H1 (cell line): ENCODE measurements around the gene SEC24C. TPM values are rescaled to one million over a fixed set of nuclear protein-coding genes. Genes with fewer than 3 reads are reported as not detected.

Source experiments
- CTCF ChIA-PET: fragments of 300-600 bp; sonication (Branson Sonifier 250); formaldehyde crosslinking; loops from one replicate; lab custom pipeline; 2021; ENCODE audit not compliant: partially characterized antibody; lab: Charles Lee
- POLR2A ChIA-PET: fragments of 300-600 bp; sonication (Branson Sonifier 250); formaldehyde crosslinking; loops from one replicate; lab custom pipeline; 2021; ENCODE audit warnings: inconsistent platforms; ENCODE audit not compliant: partially characterized antibody; lab: Charles Lee
- DNase-seq, 2 experiments: peaks; one replicate each; pipeline versions ENCODE4 v3.0.0 to v3.0.0-alpha.2; 2010 to 2022; ENCODE audit warnings: low spot score in 2 of 2, low read depth in 1 of 2, mixed read lengths in 1 of 2
- FAIRE-seq: peaks from 2 replicates; lab custom pipeline; 2011; peaks lifted over from hg19 to GRCh38; lab: Jason Lieb, UNC
- H2AFZ ChIP-seq: 2 replicates; pipeline ENCODE4 v1.8.1; 2012; ENCODE audit warnings: low read length, inconsistent platforms
- H2AK5ac ChIP-seq: 2 replicates; pipeline ENCODE4 v1.6.1; 2013; ENCODE audit warnings: low read depth, low read length
- H2BK120ac ChIP-seq: replicated peaks from 2 replicates; pipeline ENCODE3; 2013; ENCODE audit warnings: low read depth, low read length, inconsistent platforms
- H2BK12ac ChIP-seq: 2 replicates; pipeline ENCODE4 v1.6.1; 2013; ENCODE audit warnings: low read depth, low read length
- H2BK15ac ChIP-seq: 2 replicates; pipeline ENCODE4 v1.6.1; 2013; ENCODE audit warnings: low read length
- H2BK20ac ChIP-seq: 2 replicates; pipeline ENCODE4 v1.6.1; 2013; ENCODE audit warnings: low read length
- H2BK5ac ChIP-seq: 2 replicates; pipeline ENCODE4 v1.6.1; 2013; ENCODE audit warnings: low read depth, low read length
- H3K14ac ChIP-seq: 2 replicates; pipeline ENCODE4 v1.6.1; 2013; ENCODE audit warnings: inconsistent platforms; ENCODE audit not compliant: insufficient read length
- H3K18ac ChIP-seq: 2 replicates; pipeline ENCODE4 v1.6.1; 2013; ENCODE audit warnings: low read length; ENCODE audit errors: extremely low read depth
- H3K23ac ChIP-seq: 2 replicates; pipeline ENCODE4 v1.6.1; 2013; ENCODE audit warnings: inconsistent platforms; ENCODE audit not compliant: insufficient read length
- H3K23me2 ChIP-seq: 2 replicates; pipeline ENCODE4 v1.6.1; 2013; ENCODE audit warnings: low read depth, low read length
- H3K27ac ChIP-seq: 2 replicates; pipeline ENCODE4 v1.6.1; 2011; ENCODE audit warnings: low read depth, low read length, inconsistent platforms
- H3K27me3 ChIP-seq, 4 experiments: replicated peaks in 1 of 4; 1 replicate in 1 of 4; 2 replicates in 3 of 4; pipeline versions ENCODE4 v1.6.1 to v1.8.1; 2011 to 2013; ENCODE audit warnings: low read length in 3 of 4, mild to moderate bottlenecking in 3 of 4, inconsistent platforms in 2 of 4, mixed read lengths in 2 of 4, moderate library complexity in 1 of 4; ENCODE audit not compliant: control insufficient read depth in 3 of 4, insufficient read depth in 3 of 4; ENCODE audit errors: extremely low read depth in 1 of 4
- H3K36me3 ChIP-seq, 4 experiments: 2 replicates each; pipeline versions ENCODE4 v1.6.1 to v1.8.1; 2011 to 2013; ENCODE audit warnings: mild to moderate bottlenecking in 4 of 4, low read length in 3 of 4, moderate library complexity in 2 of 4, control low read depth in 1 of 4, inconsistent platforms in 1 of 4; ENCODE audit not compliant: insufficient read depth in 4 of 4, control insufficient read depth in 2 of 4
- H3K4ac ChIP-seq: replicated peaks from 2 replicates; pipeline ENCODE3; 2013; ENCODE audit warnings: low read length, low read depth, mixed read lengths, inconsistent platforms; ENCODE audit not compliant: insufficient read length
- H3K4me1 ChIP-seq, 4 experiments: replicated peaks in 1 of 4; 1 replicate in 1 of 4; 2 replicates in 3 of 4; pipeline versions ENCODE4 v1.6.1 to v1.8.1; 2011 to 2013; ENCODE audit warnings: low read length in 3 of 4, inconsistent platforms in 2 of 4, mixed read lengths in 1 of 4; ENCODE audit not compliant: insufficient read depth in 4 of 4, control insufficient read depth in 3 of 4
- H3K4me2 ChIP-seq, 2 experiments: 2 replicates each; pipeline versions ENCODE4 v1.6.1 to v1.8.1; 2011 to 2013; ENCODE audit warnings: low read depth in 2 of 2, low read length in 2 of 2, control low read depth in 1 of 2, inconsistent platforms in 1 of 2, mild to moderate bottlenecking in 1 of 2; ENCODE audit not compliant: insufficient read depth in 1 of 2
- H3K4me3 ChIP-seq, 4 experiments: fragments of 200-600, 300-600 bp in 1 of 4; sonication (generic), shearing (Covaris generic), sonication (Bioruptor Twin) in 1 of 4; 2 replicates each; pipeline versions ENCODE4 v1.5.1 to v1.8.1; 2011 to 2016; ENCODE audit warnings: low read length in 4 of 4, low read depth in 3 of 4, control low read depth in 2 of 4, inconsistent platforms in 2 of 4, mild to moderate bottlenecking in 2 of 4, mixed read lengths in 1 of 4, moderate library complexity in 1 of 4; ENCODE audit not compliant: insufficient read depth in 2 of 4; ENCODE audit errors: extremely low read depth in 1 of 4
- H3K56ac ChIP-seq: replicated peaks from 2 replicates; pipeline ENCODE3; 2013; ENCODE audit warnings: low read depth, mild to moderate bottlenecking, mixed read lengths, low read length, inconsistent platforms; ENCODE audit not compliant: insufficient read length
- H3K79me1 ChIP-seq: 2 replicates; pipeline ENCODE4 v1.6.1; 2013; ENCODE audit warnings: low read depth, low read length, control low read depth
- H3K79me2 ChIP-seq, 2 experiments: 2 replicates each; pipeline versions ENCODE4 v1.6.1 to v1.8.1; 2012 to 2013; ENCODE audit warnings: low read length in 2 of 2, mild to moderate bottlenecking in 2 of 2, inconsistent platforms in 1 of 2; ENCODE audit not compliant: insufficient read depth in 2 of 2, control insufficient read depth in 1 of 2
- H3K9ac ChIP-seq, 4 experiments: replicated peaks in 1 of 4; 1 replicate in 1 of 4; 2 replicates in 3 of 4; pipeline versions ENCODE4 v1.6.1 to v1.8.1; 2011 to 2013; ENCODE audit warnings: low read depth in 3 of 4, low read length in 3 of 4, control low read depth in 2 of 4, mild to moderate bottlenecking in 2 of 4, moderate library complexity in 2 of 4, inconsistent platforms in 1 of 4; ENCODE audit errors: extremely low read depth in 1 of 4
- H3K9me3 ChIP-seq, 2 experiments: 2 replicates each; pipeline versions ENCODE4 v1.6.1 to v1.8.1; 2012 to 2013; ENCODE audit warnings: mild to moderate bottlenecking in 2 of 2, moderate library complexity in 2 of 2, control low read depth in 1 of 2, inconsistent platforms in 1 of 2, low read depth in 1 of 2, low read length in 1 of 2, mixed read lengths in 1 of 2; ENCODE audit not compliant: insufficient read depth in 2 of 2
- H4K20me1 ChIP-seq, 2 experiments: replicated peaks in 1 of 2; 2 replicates each; pipeline versions ENCODE3 to v1.8.1; 2011 to 2013; ENCODE audit warnings: inconsistent platforms in 2 of 2, low read length in 2 of 2, mild to moderate bottlenecking in 1 of 2; ENCODE audit not compliant: insufficient read depth in 2 of 2, control insufficient read depth in 1 of 2
- H4K5ac ChIP-seq: 2 replicates; pipeline ENCODE4 v1.6.1; 2013; ENCODE audit warnings: low read length, low read depth, mixed read lengths, inconsistent platforms; ENCODE audit not compliant: insufficient read length
- H4K8ac ChIP-seq: 2 replicates; pipeline ENCODE4 v1.8.0; 2013; ENCODE audit warnings: mild to moderate bottlenecking, moderate library complexity, low read length, inconsistent platforms; ENCODE audit not compliant: insufficient read depth; ENCODE audit errors: extremely low read depth
- H4K91ac ChIP-seq: replicated peaks from 2 replicates; pipeline ENCODE3; 2013; ENCODE audit warnings: low read length, mixed read lengths, inconsistent platforms; ENCODE audit not compliant: insufficient read length
- ATF3 ChIP-seq: IDR thresholded peaks from 2 replicates; pipeline ENCODE4 v1.6.1; 2011; ENCODE audit warnings: low read depth, mild to moderate bottlenecking, low read length; ENCODE audit not compliant: insufficient read depth
- KDM4A ChIP-seq: IDR thresholded peaks from one replicate; pipeline ENCODE4 v1.7.1; 2012; ENCODE audit warnings: low read depth, mild to moderate bottlenecking, moderate library complexity, low read length, inconsistent platforms; ENCODE audit not compliant: severe bottlenecking
- WGBS, 2 experiments: shearing (Covaris generic) in 1 of 2; methylation state at CpG; one replicate each; pipeline versions ENCODE4 v1.1.6 to v1.1.7; 2013 to 2015; ENCODE audit warnings: low lambda C conversion rate in 2 of 2, mixed read lengths in 2 of 2, inconsistent platforms in 1 of 2, low coverage in 1 of 2, missing lambda C conversion rate in 1 of 2; ENCODE audit not compliant: insufficient replicate concordance in 2 of 2, insufficient coverage in 1 of 2, insufficient read length in 1 of 2; ENCODE audit errors: extremely low coverage in 1 of 2, missing lambda C conversion rate in 1 of 2; 5-methylcytosine and 5-hydroxymethylcytosine counted together
- polyA plus RNA-seq, 7 experiments: library from polyadenylated mRNA; depleted of rRNA in 3 of 7; stranded (reverse) in 5 of 7; unstranded in 2 of 7; fragments of >200 nt in 5 of 7; fragments of 200-250 nt in 2 of 7; gene quantifications; 1 replicate in 5 of 7; 2 replicates in 1 of 7; 4 replicates in 1 of 7; pipeline versions ENCODE4 v1.2.1 to v1.2.3, GENCODE V29; 2011 to 2013; ENCODE audit warnings: missing spikeins in 2 of 7, mixed read lengths in 2 of 7
- total RNA-seq: library from RNA; stranded (reverse); fragmentation: NEBNext Ultra II Directional; extraction: Animal tissue kit (Norgen Biotek cat#: 25700); gene quantifications from 2 replicates; pipeline ENCODE4 v1.2.1, GENCODE V29; 2021

SEC24C gene
- total and polyA plus RNA-seq, 2 of the 8 experiments (the other 6 are each of a cell fraction or from before 2014, with no cell fraction given): 63.2 to 67.4 TPM

- H3K27me3 ChIP-seq: no peaks in the 10 kb centered on the region
- no peak overlapping the region for H2BK120ac ChIP-seq
- peaks cover 0 to 31% (median 10%) of the 10 kb centered on the region in 4 experiments; a peak in 6 of 8 replicates for H3K36me3 ChIP-seq
- H3K56ac ChIP-seq: peak overlapping the region; percentile 87
- peaks cover 6 to 39% of the 10 kb centered on the region in 2 experiments; a peak in 3 of 4 replicates for H3K79me2 ChIP-seq
- no peak overlapping the region for H2AFZ ChIP-seq
- 3% methylated on average over 14 of the region's 14 CpGs; no CpG with 5 or more reads in 1 of the 2 experiments for WGBS, 2 experiments
- no peak overlapping the region for H2BK12ac ChIP-seq
- ChIA-PET POLR2A (interaction anchor here (1.0 to 6.3 kb wide), 13 partner anchors 9 to 80 kb away, joined by 3 to 79 read pairs (median 4); partner anchors contain the start of gene SEC24C), CTCF (interaction anchor here (0.7 to 3.8 kb wide), 6 partner anchors 8 to 260 kb away, joined by 3 to 13 read pairs (median 4); a partner anchor contains a TSS)
- no peak overlapping the region for H2BK20ac ChIP-seq
- no peak overlapping the region; the same call in 1 of the 2 replicates for H2BK5ac ChIP-seq
- no peak overlapping the region for H2BK15ac ChIP-seq
- H3K4me1 ChIP-seq: peaks cover 2 to 3% (median 2%) of the 10 kb centered on the region in 4 experiments; a peak in 5 of 7 replicates
- H3K9me3 ChIP-seq: no peaks in the 10 kb centered on the region
- peak overlapping the region; percentile 70 to 98 for H3K4me2 ChIP-seq
- peak overlapping the region; percentile 48 for H4K5ac ChIP-seq
- H3K14ac ChIP-seq: no peak overlapping the region
- no peak overlapping the region for H3K4ac ChIP-seq
- H3K79me1 ChIP-seq: peaks cover 2% of the 10 kb centered on the region; the same call in 1 of the 2 replicates
- H3K4me3 ChIP-seq: peak overlapping the region; percentile 80 to 88 (median 84)
- H3K27ac ChIP-seq: peak overlapping the region; percentile 68; the same call in 1 of the 2 replicates
- no peak for FAIRE-seq
- no peak overlapping the region for H2AK5ac ChIP-seq
- peaks cover 8% of the 10 kb centered on the region for H3K23me2 ChIP-seq
- H4K20me1 ChIP-seq: peaks cover 1 to 8% of the 10 kb centered on the region in 2 experiments
- no peak overlapping the region for H3K23ac ChIP-seq
- peak overlapping the region in 3 of 4 experiments; percentile 78 to 89 (median 78); a peak in 6 of 7 replicates for H3K9ac ChIP-seq
- TF ChIP-seq KDM4A (peak; percentile 35), ATF3 (no peak)
- peak overlapping the region; percentile 72 for H3K18ac ChIP-seq
- no peak for DNase-seq
- H4K8ac ChIP-seq: peak overlapping the region; percentile 95; the same call in 1 of the 2 replicates
- no peak overlapping the region for H4K91ac ChIP-seq
Observed at GRCh38 chr10:73781548-73781878, 37.3 kb downstream of the SEC24C start.
